HG02885 (cell line): ENCODE results near the gene RASAL1.
"Not testable (repeated sequence)": the region's sequence is repeated elsewhere in the genome, so short reads cannot be mapped to it uniquely, and the experiment has no call there.

Experiments
- ATAC-seq: cut with Tn5 transposase; IDR thresholded peaks from one replicate; pipeline ENCODE4 v1.9.1; 2021; ENCODE audit warnings: mild to moderate bottlenecking; ENCODE audit not compliant: unreplicated experiment, poor library complexity

RASAL1 gene

GRCh38 chr12:113142173-113142885 lies 6.8 kb upstream of the RASAL1 start:
- ATAC-seq, result no peak

- ATAC-seq, result not testable (repeated sequence)
Observed at GRCh38 chr12:113141716-113142115, 6.2 kb upstream of the RASAL1 start.

- no peak for ATAC-seq
Observed at GRCh38 chr12:113140706-113141105, 5.1 kb upstream of the RASAL1 start.

- ATAC-seq, result no peak
Observed at GRCh38 chr12:113138826-113139225, 3.3 kb upstream of the RASAL1 start.

GRCh38 chr12:113137861-113138783 lies 2.6 kb upstream of the RASAL1 start:
- ATAC-seq, result no peak

- ATAC-seq, result no peak
Observed at GRCh38 chr12:113136990-113137511, 1.5 kb upstream of the RASAL1 start.

GRCh38 chr12:113136128-113136989 lies 798 bp upstream of the RASAL1 start:
- ATAC-seq, result no peak

GRCh38 chr12:113134521-113134951 lies 1.0 kb downstream of the RASAL1 start:
- no peak for ATAC-seq

GRCh38 chr12:113134071-113134470 lies 1.5 kb downstream of the RASAL1 start:
- ATAC-seq, result no peak

GRCh38 chr12:113133666-113134065 lies 1.9 kb downstream of the RASAL1 start:
- no peak for ATAC-seq

- ATAC-seq, result no peak
Observed at GRCh38 chr12:113133036-113133435, 2.5 kb downstream of the RASAL1 start.

GRCh38 chr12:113131556-113131955 lies 4.0 kb downstream of the RASAL1 start:
- no peak for ATAC-seq

GRCh38 chr12:113130457-113131135 lies 5.0 kb downstream of the RASAL1 start:
- ATAC-seq, result no peak

GRCh38 chr12:113129664-113130456 lies 5.7 kb downstream of the RASAL1 start:
- no peak for ATAC-seq

GRCh38 chr12:113128802-113129663 lies 6.5 kb downstream of the RASAL1 start:
- no peak for ATAC-seq

- no peak for ATAC-seq
Observed at GRCh38 chr12:113127791-113128199, 7.8 kb downstream of the RASAL1 start.

GRCh38 chr12:113120670-113121370 lies 14.7 kb downstream of the RASAL1 start:
- no peak for ATAC-seq
